GM10266 (cell line): Measurements from ENCODE around the gene ATXN1.
"Not testable (repeated sequence)": the region's sequence is repeated elsewhere in the genome, so short reads cannot be mapped to it uniquely, and the experiment has no call there.

Experiments
- DNase-seq: peaks from one replicate; pipeline ENCODE4 v3.0.0; 2012; ENCODE audit errors: extremely low spot score
- TF ChIP-seq, protein P1 (sequence below): IDR thresholded peaks from 2 replicates; pipeline ENCODE4 v1.5.1; 2012; ENCODE audit warnings: mild to moderate bottlenecking, low read depth; ENCODE audit not compliant: control insufficient read depth, insufficient read depth; ENCODE audit errors: missing control alignments

Gene ATXN1

DNA sequence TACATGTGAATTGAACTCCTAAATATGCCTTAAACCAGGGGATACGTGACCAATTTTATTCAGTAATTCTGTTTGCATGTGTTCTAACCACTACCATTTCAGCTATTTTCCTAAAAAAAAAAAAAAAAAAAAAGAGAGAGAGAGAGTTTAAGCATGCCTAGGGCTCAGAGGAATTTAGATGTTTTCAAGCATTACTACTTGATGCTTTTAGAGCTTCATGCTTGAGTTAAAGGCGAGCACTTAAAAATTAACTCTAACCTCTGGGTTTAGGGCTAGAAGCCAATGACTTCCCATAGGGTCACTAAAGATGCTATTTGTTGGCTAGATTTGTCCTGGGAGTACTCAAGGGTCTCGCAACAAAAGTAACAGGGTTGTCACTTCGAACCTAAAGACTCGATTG lies 217.7 kb downstream of the ATXN1 start:
- TF ChIP-seq, protein P1, sequence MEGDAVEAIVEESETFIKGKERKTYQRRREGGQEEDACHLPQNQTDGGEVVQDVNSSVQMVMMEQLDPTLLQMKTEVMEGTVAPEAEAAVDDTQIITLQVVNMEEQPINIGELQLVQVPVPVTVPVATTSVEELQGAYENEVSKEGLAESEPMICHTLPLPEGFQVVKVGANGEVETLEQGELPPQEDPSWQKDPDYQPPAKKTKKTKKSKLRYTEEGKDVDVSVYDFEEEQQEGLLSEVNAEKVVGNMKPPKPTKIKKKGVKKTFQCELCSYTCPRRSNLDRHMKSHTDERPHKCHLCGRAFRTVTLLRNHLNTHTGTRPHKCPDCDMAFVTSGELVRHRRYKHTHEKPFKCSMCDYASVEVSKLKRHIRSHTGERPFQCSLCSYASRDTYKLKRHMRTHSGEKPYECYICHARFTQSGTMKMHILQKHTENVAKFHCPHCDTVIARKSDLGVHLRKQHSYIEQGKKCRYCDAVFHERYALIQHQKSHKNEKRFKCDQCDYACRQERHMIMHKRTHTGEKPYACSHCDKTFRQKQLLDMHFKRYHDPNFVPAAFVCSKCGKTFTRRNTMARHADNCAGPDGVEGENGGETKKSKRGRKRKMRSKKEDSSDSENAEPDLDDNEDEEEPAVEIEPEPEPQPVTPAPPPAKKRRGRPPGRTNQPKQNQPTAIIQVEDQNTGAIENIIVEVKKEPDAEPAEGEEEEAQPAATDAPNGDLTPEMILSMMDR = no peak
- DNase-seq = no peak

DNA sequence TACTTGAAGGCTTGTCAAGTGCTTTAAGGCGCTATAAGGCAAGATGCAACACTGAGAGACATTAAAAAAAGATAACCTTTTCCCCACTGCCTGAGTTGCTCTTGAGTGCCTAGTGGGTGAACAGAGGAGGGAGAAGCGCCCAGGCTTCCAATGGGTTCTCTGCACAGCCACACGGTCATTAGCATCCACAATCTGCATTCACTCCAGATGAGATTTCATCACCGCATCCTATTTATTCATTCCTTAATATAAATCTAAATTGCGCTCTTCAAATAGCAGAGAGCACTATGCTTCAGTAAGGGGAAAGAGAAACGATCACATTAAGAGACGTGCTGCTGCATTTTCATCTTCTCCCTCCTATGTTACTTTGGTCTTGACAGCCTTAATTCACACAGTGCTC lies 219.2 kb downstream of the ATXN1 start:
- TF ChIP-seq, protein P1 = no peak
- no peak for DNase-seq

DNA sequence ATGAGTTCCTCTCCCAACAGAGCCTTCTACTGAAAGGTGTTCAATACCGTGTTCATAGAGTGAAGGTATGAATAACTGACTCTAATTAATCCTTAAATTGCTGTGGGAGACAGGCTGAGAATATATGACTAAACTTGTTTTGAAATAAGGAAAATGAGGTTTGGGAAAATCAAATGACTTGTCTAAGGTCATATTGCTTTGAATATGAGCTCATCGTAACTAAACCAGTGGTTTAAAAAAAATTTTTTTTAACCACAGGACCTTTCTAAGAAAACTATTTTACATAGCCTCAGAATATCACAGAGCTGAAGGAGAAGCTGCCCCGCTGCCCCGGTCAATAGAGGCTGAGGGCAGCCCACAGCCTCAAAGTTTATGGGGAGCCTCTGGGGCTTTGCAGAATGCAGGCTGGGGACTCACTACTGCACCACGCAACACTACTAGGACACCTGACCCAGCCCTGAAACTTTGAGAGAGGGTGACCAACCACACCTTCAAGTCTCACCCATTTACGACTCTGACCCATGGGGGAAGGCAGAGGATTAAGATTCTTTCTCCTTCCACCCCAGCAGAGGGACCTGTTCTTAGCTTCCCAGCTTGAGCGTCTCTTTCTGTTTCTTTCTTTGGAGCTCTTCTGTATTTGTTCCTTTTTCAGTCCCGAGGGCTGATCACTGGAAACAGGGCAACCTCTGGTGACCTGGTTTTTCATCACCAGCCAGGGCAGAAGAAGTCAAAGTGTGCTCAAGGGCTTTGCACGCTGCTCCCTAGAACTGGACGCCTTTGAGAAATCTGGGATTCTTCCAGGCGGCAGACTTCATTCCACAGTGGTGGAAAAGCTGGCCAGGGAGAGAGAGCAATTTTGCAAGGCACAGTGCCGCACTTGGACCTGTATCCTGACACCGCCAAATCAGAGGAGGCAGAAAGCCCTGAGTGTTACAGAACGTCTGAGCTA lies 220.2 kb downstream of the ATXN1 start:
- TF ChIP-seq, protein P1 = peak; percentile 16
- DNase-seq = peak; percentile 37

DNA sequence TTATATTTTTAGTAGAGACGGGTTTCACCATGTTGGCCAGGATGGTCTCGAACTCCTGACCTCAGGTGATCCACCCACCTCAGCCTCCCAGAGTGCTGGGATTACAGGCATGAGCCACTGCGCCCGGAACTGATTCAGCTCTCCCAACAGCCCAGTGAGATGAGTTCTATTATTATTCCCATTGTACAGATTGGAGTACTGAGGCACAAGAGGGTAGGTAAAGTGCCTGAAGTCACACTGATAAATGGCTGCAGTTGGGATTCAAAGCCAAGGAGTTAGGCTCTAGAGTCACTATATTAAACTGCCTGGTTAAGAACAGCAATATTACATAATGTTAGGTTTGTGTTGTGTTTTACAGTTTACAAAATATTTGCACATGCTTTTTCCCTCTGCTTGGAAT lies 220.9 kb downstream of the ATXN1 start:
- DNase-seq = not testable (repeated sequence)

DNA sequence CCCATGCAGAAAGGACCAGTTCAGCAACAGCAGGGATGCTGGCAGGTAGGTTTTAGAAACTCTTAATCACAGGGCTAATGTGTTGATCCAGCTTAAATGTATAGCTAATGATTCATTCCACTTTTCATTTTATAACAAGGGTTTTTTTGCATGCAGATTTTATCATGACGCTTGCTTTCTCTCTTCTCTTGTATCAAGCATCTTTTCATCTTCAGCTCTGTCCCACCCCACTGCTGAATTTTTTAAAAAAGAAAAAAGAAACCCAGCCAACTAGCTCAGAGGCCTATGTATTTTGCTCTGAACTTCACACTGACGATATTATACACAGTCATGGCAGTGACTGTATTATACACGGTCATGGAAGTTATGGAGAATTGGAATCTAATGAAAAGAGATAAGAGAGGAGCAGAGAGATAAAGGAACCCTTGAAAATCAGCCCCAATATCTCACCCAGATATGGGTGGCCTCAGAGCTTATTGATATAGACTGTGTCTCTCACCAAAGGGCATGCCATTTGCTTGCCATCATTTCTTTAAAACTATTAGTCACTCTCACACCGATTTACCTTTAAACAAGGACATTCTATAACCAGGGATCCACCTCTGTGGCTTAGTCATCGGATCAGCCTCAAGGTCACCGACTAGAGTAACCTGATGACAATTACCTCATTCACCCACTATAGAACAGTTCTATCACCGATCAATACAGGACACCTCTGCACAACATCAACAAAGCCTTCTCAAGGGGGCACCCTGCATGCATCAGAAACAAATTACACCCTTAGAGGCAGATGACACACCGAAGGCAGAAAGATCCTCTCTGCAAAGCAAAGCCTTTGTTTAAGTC lies 222.0 kb downstream of the ATXN1 start:
- TF ChIP-seq, protein P1 = no peak
- DNase-seq = no peak

DNA sequence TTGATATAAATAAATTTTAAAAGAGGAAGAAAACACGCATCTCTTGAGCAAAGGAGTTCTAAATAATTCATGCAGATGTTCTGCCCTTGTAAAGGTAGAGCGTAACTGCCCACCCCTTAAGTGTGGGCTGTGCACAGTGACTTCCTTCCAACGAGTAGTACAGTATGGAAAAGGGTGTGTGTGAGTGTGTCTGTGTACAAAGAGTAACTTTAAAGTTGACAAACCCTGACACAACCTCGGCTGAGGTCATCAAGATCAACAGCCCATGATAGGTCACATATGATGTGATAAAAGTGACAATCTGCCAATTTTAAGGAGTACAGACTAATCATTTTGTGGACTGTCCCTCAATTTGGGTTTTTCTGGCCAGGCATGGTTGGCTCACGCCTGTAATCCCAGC lies 225.7 kb downstream of the ATXN1 start:
- TF ChIP-seq, protein P1 = no peak
- no peak for DNase-seq

DNA sequence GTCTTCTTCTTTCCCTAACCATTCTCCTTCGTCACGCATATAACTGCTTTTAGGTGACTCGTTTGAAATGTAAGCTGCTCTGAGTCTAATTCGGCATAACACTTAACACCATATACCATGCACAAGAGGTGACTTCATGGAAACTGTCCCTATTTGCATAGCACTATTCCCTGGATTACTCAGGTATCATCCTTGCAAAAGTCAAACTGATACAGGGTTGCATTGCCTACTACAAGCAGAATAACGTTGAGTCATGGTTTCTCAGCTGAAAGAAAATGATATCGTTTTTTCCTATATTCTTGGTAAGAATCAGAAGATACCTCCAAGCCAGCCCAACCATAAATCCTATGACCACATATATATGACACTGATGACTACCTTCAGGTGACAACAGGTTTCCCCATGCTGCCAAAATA lies 227.5 kb downstream of the ATXN1 start:
- no peak for DNase-seq
- TF ChIP-seq, protein P1 = no peak
